SH-SY5Y (cell line): Measurements from ENCODE around the gene ZDHHC8.

Experiments
- GATA2 ChIP-seq: IDR thresholded peaks from 2 replicates; pipeline ENCODE4 v1.6.1; 2011; ENCODE audit warnings: mild to moderate bottlenecking, low read depth, low read length
- GATA3 ChIP-seq: IDR thresholded peaks from 2 replicates; pipeline ENCODE4 v1.6.1; 2011; ENCODE audit warnings: low read depth, mild to moderate bottlenecking, low read length, moderate library complexity

The ZDHHC8 gene

GRCh38 chr22:20194681-20195593, 63.3 kb downstream of the ZDHHC8 start:
- TF ChIP-seq GATA2 (no peak), GATA3 (no peak)

GRCh38 chr22:20196094-20196842, 64.7 kb downstream of the ZDHHC8 start:
- TF ChIP-seq GATA2 = no peak
- TF ChIP-seq GATA3 = no peak
